Smooth muscle cell of the brain vasculature (primary cell): ENCODE measurements around the gene BLZF1.
A peak's percentile ranks its signal among the peaks of the same experiment; 100 is the strongest.
"Not testable (repeated sequence)": the region's sequence is repeated elsewhere in the genome, so short reads cannot be mapped to it uniquely, and the experiment has no call there.

Experiments used
- DNase-seq: peaks from one replicate; pipeline ENCODE4 v3.0.0-alpha.2; 2012; ENCODE audit warnings: low read depth, low spot score

Gene BLZF1

DNA sequence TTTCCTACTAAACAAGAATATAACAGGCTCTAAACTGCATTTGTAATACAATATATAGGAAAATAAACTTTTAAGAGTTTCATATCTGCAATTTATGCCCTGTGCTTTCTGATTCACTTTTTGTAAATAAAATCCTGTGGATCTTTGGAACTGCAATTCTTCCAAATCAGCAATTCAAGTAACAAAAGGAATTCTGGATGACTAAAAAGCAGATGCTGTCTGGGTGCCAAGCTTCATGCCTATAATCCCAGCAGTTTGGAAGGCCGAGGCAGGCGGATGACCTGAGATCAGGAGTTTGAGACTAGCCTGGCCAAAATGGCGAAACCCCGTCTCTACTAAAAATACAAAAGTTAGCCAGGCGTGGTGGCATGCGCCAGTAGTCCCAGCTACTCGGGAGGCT is 6.7 kb upstream of the BLZF1 start:
- DNase-seq, result no peak

DNA sequence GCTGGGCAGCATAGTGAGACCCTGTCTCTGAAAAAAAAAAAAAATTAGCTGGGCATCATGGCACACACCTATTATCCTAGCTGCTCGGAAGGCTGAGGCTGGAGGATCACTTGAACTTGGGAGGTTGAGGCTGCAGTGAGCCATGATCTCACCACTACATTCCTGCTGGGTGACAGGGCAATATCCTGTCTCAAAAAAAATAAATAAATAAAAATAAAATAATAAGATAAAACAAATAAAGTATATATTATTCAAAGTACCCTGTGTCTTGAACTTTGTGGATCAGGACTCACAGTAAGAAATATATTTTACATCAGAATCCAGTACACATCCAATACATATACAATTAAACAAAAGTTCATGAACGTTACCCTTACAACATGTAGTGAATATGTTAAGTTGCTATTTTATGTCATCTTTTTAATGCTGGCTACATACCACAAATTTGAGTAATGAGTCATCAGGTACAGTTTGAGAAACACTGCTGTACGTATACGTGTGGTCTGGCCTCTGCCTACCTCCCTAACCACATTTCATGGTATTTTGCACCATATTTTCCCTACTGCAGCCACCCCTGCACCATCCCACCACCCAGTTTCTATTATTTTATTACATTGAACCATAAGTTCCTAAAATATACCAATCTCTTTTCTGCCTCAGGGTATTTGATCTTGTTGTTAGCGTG is 4.8 kb upstream of the BLZF1 start:
- DNase-seq, result peak; percentile 7

DNA sequence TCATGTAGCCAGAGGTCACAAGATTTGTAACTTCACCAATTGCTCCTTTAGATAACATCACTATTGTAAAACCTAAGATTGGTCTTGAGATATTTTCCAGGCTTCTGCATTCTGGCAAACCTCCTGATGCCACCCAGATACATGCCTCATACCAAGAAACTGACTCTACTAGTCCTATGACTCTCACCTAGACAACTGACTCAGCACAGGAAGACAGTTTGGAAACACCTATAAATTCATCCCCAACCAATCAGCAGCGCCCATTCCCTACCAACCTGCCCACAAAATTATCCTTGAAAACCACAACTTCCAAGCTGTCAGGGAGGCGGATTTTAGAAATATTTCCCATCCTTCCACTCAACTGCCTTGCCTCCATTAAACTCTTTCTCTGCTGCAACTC is 3.0 kb upstream of the BLZF1 start:
- DNase-seq, result no peak

DNA sequence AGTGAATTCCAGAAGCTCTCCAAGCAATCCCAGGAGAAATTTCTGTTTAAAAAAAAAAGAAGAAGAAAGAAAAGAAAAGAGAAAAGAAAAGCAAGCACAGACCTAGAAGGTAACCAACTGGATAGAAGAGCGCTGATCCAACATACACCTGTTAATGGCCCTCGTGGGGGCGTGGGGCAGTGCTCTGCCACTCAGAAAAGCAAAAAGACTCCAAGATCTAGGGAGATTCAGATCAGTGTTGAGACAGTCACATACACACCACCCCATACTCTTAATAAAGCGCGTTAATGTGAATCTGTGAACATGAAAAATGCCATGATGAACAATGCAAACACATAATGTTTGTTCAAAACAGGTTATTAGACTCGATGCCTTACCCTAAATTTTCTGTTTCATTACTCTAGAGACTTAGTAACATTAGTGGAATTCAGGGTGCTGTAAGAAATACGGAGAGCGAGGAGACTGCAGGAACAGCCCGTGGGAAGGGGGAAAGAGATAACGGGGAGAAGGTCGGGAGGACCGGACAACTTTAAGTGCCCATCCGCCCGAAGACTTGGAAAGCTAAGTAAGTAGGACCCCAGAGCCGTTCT is 804 bp upstream of the BLZF1 start:
- DNase-seq, result no peak

DNA sequence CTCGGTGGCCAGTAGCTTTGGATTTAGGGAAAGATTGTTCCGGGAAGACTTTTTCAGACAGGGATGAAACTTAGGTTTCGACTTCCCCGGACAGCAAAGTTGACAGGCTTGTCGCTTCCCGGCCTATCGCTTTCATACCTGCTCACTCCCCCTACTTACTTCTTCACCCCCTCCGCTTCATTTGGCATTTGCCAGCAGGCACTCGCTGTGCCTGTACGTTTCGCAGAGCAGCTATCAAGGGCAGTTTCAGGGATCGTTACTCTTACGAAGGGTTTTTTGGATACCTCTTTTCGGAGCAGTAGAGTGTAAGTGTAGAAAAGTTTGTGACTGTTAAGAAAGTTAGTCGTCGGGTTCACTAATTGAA is 393 bp downstream of the BLZF1 start:
- DNase-seq, result no peak

DNA sequence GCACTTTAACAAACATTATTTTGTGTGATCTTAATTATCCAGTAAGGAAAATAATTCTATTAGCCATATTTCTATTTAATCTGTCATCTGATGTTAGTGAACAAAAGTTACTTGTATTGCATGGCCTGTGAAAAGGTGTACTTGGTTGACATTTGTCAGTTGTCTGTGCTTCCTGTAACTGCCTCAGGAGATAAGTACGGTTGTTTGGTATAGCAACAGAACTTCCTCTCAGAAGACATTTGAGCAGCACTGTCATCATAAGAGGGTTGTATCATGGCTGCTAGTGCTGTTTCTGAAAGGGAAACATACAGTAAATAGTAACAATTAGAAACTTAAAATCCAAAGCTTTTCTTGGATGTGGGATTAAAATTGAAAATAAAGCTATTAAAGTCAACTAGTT is 3.4 kb downstream of the BLZF1 start:
- DNase-seq, result no peak

DNA sequence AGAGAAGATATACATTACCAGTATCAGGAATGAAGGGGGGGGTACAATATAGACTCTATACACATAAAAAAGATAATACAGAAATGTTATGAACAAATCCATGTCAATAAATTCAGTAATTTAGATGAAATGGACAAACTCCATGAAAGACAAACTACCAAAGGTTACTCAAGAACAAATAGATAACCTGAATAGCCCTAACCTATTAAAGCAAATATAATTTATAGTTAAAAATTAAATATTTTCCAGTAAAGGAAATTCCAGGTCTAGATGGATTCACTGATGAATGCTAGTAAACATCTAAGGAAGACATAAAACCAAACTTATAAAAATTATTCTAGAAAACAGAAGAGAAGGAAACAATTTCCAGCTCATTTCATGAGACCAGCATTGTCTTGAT is 13.2 kb downstream of the BLZF1 start:
- no peak for DNase-seq

DNA sequence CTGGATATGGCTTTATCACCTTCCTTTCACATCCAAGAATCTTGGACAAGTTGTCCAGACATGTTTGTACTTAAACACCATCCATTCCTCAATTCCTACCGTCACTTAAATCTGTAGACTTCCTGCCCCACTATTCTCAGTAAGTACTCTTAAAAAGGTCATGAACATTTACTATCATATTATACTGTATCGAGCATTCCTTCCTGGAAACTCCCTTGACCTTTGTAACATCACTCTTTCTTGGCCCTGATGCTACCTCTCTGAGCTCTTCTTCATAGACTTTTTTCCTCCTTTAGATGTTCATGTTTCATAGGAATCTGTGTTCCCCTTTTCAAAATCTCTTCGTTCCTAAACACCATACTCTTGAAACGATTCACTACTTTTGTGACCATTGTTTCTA is 15.5 kb downstream of the BLZF1 start:
- DNase-seq, result no peak

DNA sequence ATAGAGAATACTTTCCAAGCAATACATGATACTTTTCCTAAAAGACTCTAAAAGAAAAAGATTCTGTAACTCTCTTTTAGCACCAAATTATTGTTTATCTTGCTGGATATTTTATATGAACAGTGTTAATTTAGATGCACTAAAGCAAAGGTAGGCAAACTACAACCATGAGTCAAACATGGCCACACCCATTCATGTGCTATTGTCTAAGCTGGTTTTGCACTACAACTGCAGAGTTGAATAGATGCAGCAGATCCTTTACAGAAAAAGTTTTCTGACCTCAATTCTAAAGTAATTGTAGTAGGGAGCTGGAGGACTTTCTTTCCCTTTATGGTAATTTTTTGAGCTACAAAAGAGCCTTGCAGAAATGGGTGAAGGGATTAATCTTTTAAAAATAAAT is 19.4 kb downstream of the BLZF1 start:
- DNase-seq, result no peak

DNA sequence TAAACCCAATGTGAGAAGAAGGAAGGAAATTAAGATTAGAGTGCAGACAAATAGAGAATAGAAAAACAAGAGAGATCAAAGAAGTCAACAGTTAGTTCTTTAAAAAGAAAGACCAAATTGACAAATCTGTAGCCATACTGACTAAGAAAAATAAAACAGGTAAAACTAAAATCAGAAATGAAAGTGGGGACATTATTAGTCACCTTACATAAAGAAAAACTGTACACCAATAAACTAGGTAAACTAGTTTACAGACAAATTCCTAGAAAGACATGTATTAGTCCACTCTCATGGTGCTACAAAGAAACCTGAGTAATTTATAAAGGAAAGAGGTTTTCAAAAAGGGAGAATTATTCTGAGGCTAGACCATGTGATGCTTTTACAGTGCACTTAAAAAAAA is 22.3 kb downstream of the BLZF1 start:
- no peak for DNase-seq

DNA sequence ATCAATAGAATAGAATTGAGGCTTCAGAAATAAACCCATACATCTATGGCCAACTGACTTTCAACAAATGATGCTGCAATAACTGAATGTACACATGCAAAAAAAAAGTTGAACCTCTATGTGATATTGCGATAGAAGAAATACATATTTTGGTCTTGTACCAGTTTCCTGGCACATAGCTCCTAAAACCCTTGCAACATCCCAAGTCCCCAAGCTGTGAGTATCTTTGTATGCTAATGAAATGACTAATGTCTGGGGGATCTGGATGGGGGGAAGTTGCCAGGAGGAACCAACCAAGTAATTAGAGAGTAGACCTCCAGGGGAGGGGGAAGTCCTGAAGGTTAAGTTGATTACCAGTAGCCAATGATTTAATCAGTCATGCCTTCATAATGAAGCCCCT is 24.4 kb downstream of the BLZF1 start:
- DNase-seq, result no peak

DNA sequence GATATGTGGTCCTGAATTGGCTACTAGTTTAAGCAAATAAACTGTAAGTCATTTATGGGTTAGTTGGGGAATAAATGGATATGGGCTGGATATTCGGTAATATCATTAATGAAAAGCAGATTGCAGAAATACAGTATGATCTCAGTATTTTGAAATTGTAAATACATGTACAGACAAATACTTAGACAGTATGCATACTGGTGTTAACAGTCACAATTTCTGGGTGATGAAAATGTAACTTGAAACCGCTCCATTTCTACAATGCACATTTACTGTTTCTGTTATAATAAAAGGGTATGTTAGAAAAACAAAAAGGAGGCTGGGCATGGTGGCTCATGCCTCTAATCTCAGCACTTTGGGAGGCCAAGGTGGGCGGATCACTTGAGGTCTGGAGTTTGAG is 28.0 kb downstream of the BLZF1 start:
- no peak for DNase-seq

DNA sequence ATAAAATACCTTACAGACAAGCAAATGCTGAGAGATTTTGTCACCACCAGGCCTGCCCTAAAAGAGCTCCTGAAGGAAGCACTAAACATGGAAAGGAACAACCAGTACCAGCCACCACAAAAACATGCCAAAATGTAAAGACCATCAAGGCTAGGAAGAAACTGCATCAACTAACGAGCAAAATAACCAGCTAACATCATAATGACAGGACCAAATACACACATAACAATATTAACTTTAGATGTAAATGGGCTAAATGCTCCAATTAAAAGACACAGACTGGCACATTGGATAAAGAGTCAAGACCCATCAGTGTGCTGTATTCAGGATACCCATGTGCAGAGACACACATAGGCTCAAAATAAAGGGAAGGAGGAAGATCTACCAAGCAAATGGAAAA is 34.6 kb downstream of the BLZF1 start:
- DNase-seq, result not testable (repeated sequence)

DNA sequence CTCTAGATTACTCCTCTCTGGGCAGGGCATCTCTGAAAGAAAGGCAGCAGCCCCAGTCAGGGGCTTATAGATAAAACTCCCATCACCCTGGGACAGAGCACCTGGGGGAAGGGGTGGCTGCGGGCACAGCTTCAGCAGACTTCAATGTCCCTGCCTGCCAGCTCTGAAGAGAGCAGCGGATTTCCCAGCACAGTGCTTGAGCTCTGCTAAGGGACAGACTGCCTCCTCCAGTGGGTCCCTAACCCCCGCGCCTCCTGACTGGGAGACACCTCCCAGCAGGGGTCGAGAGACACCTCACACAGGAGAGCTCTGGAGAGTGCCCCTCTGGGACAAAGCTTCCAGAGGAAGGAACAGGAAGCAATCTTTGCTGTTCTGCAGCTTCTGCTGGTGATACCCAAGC is 40.3 kb downstream of the BLZF1 start:
- not testable (repeated sequence) for DNase-seq

DNA sequence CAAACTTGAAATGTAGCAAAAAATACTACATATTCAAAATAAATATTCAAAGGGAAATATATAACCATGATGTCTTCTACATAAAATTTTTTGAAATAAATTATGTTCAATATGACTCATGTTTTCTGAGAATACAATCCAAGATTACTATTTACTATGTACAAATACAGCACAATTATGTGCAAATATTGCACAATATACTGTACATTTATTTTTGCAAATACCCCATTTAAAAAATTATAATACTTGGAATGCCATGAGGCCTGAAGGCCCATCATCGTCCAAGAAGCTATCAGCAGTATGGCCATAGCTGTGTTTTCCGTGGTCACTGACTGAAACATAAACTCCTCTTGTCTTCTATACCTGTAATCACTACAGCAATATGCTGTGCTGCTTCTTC is 47.0 kb downstream of the BLZF1 start:
- DNase-seq, result no peak

DNA sequence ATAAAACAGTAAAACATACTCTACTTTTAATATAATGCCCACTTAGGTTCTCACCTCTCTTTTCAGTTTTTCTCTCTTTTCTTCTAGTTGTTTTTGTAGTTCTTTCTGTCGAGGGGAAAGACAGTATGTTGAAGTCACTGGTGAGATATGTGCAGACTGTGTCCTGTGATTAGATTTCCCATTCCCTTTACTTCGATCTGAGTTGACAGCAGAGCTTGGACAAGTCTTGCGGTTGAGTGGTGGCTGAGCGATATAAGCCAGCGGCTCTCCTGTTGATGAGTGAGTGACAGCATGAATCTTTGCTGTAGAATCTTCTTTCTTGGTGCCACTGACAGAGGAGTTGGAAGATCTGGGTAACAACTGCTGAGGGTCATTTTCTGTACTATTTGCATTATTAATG is 53.3 kb downstream of the BLZF1 start:
- DNase-seq, result no peak

DNA sequence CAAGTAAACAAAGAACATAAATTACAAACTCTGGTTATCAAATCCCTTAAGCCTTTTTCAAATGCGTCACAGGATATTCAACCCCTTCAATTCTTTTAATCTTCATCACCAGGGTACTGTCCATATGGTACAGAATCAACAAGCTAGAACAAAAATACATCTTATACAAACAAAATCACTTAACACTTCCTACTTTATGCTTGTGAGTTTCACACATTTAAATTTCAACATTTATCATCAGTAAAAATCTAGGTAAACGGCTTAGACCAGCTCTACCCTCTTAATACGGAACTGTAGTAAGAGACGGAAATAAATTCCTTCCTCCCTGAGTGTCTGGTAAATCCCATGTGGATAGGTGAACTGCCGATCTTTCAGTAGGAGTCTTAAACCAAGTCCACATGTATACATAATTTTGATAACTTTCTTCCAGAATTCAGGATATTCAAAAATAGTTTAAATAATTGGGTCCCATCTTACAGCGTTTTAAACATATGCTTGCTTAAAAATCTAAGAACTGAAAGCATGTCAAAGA is 58.2 kb downstream of the BLZF1 start:
- no peak for DNase-seq

DNA sequence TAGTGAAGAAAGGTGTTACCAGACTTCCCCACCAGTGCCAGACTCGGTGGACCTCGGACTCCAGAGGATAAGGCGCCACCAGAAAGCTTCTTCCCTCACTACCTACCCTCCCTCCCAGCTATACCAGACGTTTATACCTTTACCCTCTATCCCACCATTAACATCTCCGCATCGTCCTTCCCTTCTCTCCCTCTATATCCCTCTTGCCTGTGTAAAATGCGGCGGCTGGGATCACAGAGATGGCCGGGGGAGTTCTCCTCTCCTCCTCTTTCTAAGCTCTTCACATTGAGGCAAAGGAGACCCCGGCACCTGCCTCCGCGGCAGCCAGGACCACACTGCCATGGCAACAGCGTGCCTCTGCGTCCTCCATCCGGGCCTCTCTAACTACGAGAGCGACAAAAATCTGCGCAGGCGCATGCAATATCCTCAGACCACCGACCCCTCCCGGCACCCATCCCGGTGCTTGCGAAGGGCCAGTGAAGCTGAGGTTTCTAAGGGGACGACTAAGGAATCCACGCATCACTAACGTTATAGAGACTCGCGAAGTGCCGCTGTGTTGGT is 59.2 kb downstream of the BLZF1 start, which contains the start of gene CCDC181:
Gene CCDC181, minus strand, starts transcription at position 394 of the 561 bp plus-strand sequence. CDS start 2,547 bp downstream, outside the sequence.
- peak; percentile 31 for DNase-seq
